KMS-11 (cell line): ENCODE measurements around the gene PLCG2.

Experiments used
- H2AFZ ChIP-seq: fragments of 200-600 bp; sonication (generic); 2 replicates; pipeline ENCODE4 v1.6.1; 2016; ENCODE audit warnings: antibody characterized with exemption, mixed run types, low read depth
- H3K27ac ChIP-seq: fragments of 200-600 bp; sonication (generic); 2 replicates; pipeline ENCODE4 v1.6.1; 2016; ENCODE audit warnings: mild to moderate bottlenecking, mixed run types
- H3K27me3 ChIP-seq: fragments of 200-600 bp; sonication (generic); 2 replicates; pipeline ENCODE4 v1.6.1; 2017; ENCODE audit warnings: mild to moderate bottlenecking, low read depth, mixed run types, moderate library complexity; ENCODE audit not compliant: insufficient read depth
- H3K36me3 ChIP-seq: fragments of 200-600 bp; sonication (generic); 2 replicates; pipeline ENCODE4 v1.6.1; 2017; ENCODE audit warnings: mild to moderate bottlenecking, mixed run types; ENCODE audit not compliant: insufficient read depth
- H3K4me1 ChIP-seq: fragments of 200-600 bp; sonication (generic); 2 replicates; pipeline ENCODE4 v1.6.1; 2016; ENCODE audit warnings: mild to moderate bottlenecking, low read depth, mixed run types; ENCODE audit not compliant: poor library complexity, severe bottlenecking
- H3K4me2 ChIP-seq: fragments of 200-600 bp; sonication (generic); 2 replicates; pipeline ENCODE4 v1.7.0; 2016; ENCODE audit warnings: mild to moderate bottlenecking, mixed run types
- H3K4me3 ChIP-seq: fragments of 200-600 bp; sonication (generic); IDR thresholded peaks from 2 replicates; pipeline ENCODE4 v1.6.1; 2017; ENCODE audit warnings: low read depth, low read length, mixed read lengths; ENCODE audit not compliant: insufficient read depth
- H3K79me2 ChIP-seq: fragments of 200-600 bp; sonication (generic); 2 replicates; pipeline ENCODE4 v1.6.1; 2016; ENCODE audit warnings: low read depth, mixed run types; ENCODE audit not compliant: insufficient read depth
- H3K9ac ChIP-seq: fragments of 200-600 bp; sonication (generic); 2 replicates; pipeline ENCODE4 v1.6.1; 2016; ENCODE audit warnings: mild to moderate bottlenecking, mixed run types
- H4K20me1 ChIP-seq: fragments of 200-600 bp; sonication (generic); 2 replicates; pipeline ENCODE4 v1.6.1; 2016; ENCODE audit warnings: mild to moderate bottlenecking, mixed run types; ENCODE audit not compliant: insufficient read depth
- CTCF ChIP-seq: fragments of 200-600 bp; sonication (generic); conservative IDR thresholded peaks from 2 replicates; pipeline ENCODE4 v1.6.1; 2017; ENCODE audit warnings: low read depth, mild to moderate bottlenecking, antibody characterized with exemption, low read length, moderate library complexity, mixed read lengths

The PLCG2 gene

GRCh38 chr16:81864646-81865382 lies 85.7 kb downstream of the PLCG2 start:
- Histone ChIP-seq H3K27ac (no peak overlapping the region), H3K79me2 (no peaks in the 10 kb centered on the region), H3K36me3 (no peaks in the 10 kb centered on the region), H3K4me3 (no peak overlapping the region), H3K27me3 (no peaks in the 10 kb centered on the region), H3K4me2 (no peak overlapping the region), H3K9ac (no peak overlapping the region), H3K4me1 (no peaks in the 10 kb centered on the region), H2AFZ (no peak overlapping the region), H4K20me1 (no peaks in the 10 kb centered on the region)
- TF ChIP-seq CTCF, result no peak

GRCh38 chr16:81866820-81867440 lies 87.8 kb downstream of the PLCG2 start:
- no peak overlapping the region for H3K4me3 ChIP-seq
- H2AFZ ChIP-seq, result no peak overlapping the region
- no peaks in the 10 kb centered on the region for H3K27me3 ChIP-seq
- no peaks in the 10 kb centered on the region for H3K36me3 ChIP-seq
- H3K9ac ChIP-seq, result no peak overlapping the region
- no peak overlapping the region for H3K4me2 ChIP-seq
- H4K20me1 ChIP-seq, result no peaks in the 10 kb centered on the region
- no peak overlapping the region for H3K27ac ChIP-seq
- H3K79me2 ChIP-seq, result no peaks in the 10 kb centered on the region
- no peak for TF ChIP-seq CTCF
- H3K4me1 ChIP-seq, result no peaks in the 10 kb centered on the region

- Histone ChIP-seq H4K20me1 (no peaks in the 10 kb centered on the region), H3K79me2 (no peaks in the 10 kb centered on the region), H3K27ac (no peak overlapping the region), H3K4me3 (no peak overlapping the region), H3K27me3 (no peaks in the 10 kb centered on the region), H3K9ac (no peak overlapping the region), H3K4me2 (no peak overlapping the region), H3K36me3 (no peaks in the 10 kb centered on the region), H3K4me1 (no peaks in the 10 kb centered on the region), H2AFZ (no peak overlapping the region)
- TF ChIP-seq CTCF, result no peak
Observed at GRCh38 chr16:81868057-81868748, 89.1 kb downstream of the PLCG2 start.

- H2AFZ ChIP-seq, result no peak overlapping the region
- no peaks in the 10 kb centered on the region for H3K27me3 ChIP-seq
- TF ChIP-seq CTCF, result no peak
- no peak overlapping the region for H3K4me3 ChIP-seq
- H3K79me2 ChIP-seq, result no peaks in the 10 kb centered on the region
- no peak overlapping the region for H3K9ac ChIP-seq
- H3K27ac ChIP-seq, result no peak overlapping the region
- no peak overlapping the region for H3K4me2 ChIP-seq
- H4K20me1 ChIP-seq, result no peaks in the 10 kb centered on the region
- no peaks in the 10 kb centered on the region for H3K36me3 ChIP-seq
- peaks cover 5% of the 10 kb centered on the region for H3K4me1 ChIP-seq
Observed at GRCh38 chr16:81869326-81869725, 90.2 kb downstream of the PLCG2 start.
